ENCODE data around the gene MINDY2.

GRCh38 chr15:58862326-58862725, 91.2 kb downstream of the MINDY2 start:
- TF ChIP-seq REST (IDR thresholded peaks at IDR 0.05; ENCODE audit: insufficient replicate concordance, low read depth), result no peak
- TF ChIP-seq POLR2AphosphoS5 (IDR thresholded peaks at IDR 0.05; ENCODE audit: low read depth), result no peak
- no peak for TF ChIP-seq CTCF (IDR thresholded peaks at IDR 0.05; ENCODE audit: insufficient read depth, low read length)
